Caco-2 (cell line): Measurements from ENCODE around the gene ADAMTSL2. TPM values are rescaled to one million over a fixed set of nuclear protein-coding genes. Genes with fewer than 3 reads are reported as not detected.

Experiments
- BruUV-seq: library from RNA; stranded (reverse); fragments of 400-500 nt; replicated peaks from 2 replicates; lab custom pipeline; 2021; lab: Mats Ljungman, UMichigan
- CTCF ChIA-PET: fragments of 300-600 bp; sonication (Branson Sonifier 250); formaldehyde crosslinking; loops from one replicate; lab custom pipeline; 2022; ENCODE audit warnings: antibody characterized with exemption; lab: Charles Lee
- POLR2A ChIA-PET: fragments of 300-600 bp; sonication (Branson Sonifier 250); formaldehyde crosslinking; loops from one replicate; lab custom pipeline; 2022; ENCODE audit warnings: antibody characterized with exemption; lab: Charles Lee
- DNase-seq, 2 experiments: peaks; one replicate each; pipeline versions ENCODE4 v3.0.0 to v3.0.0-alpha.2; 2020 to 2022
- H3K27me3 ChIP-seq: replicated peaks from 2 replicates; pipeline ENCODE4 v1.6.0; 2011; ENCODE audit warnings: low read length; ENCODE audit not compliant: control insufficient read depth, insufficient read depth
- H3K36me3 ChIP-seq: 2 replicates; pipeline ENCODE4 v1.5.1; 2011; ENCODE audit warnings: low read length; ENCODE audit not compliant: control insufficient read depth, insufficient read depth
- H3K4me1 ChIP-seq: fragments of 250-450 bp; sonication (Bioruptor Pico); 2 replicates; pipeline ENCODE4 v1.5.1; 2020; ENCODE audit warnings: mild to moderate bottlenecking
- H3K4me3 ChIP-seq: 2 replicates; pipeline ENCODE4 v1.5.1; 2011; ENCODE audit warnings: low read depth, mild to moderate bottlenecking, control low read depth, low read length
- H3K9me3 ChIP-seq: fragments of 250-450 bp; sonication (Bioruptor Pico); 2 replicates; pipeline ENCODE4 v1.5.1; 2020; ENCODE audit warnings: mild to moderate bottlenecking, moderate library complexity
- H3K27ac Mint-ChIP-seq: one replicate; pipeline ENCODE4 v1.8.0; 2022; ENCODE audit warnings: mixed read lengths; ENCODE audit not compliant: unreplicated experiment
- H3K27me3 Mint-ChIP-seq: one replicate; pipeline ENCODE4 v1.8.0; 2022; ENCODE audit warnings: mixed read lengths; ENCODE audit not compliant: insufficient read depth, unreplicated experiment
- H3K36me3 Mint-ChIP-seq: one replicate; pipeline ENCODE4 v1.8.0; 2022; ENCODE audit warnings: mild to moderate bottlenecking, mixed read lengths; ENCODE audit not compliant: insufficient read depth, unreplicated experiment
- H3K4me1 Mint-ChIP-seq: one replicate; pipeline ENCODE4 v1.8.0; 2022; ENCODE audit warnings: low read depth, mixed read lengths; ENCODE audit not compliant: unreplicated experiment
- H3K4me3 Mint-ChIP-seq: one replicate; pipeline ENCODE4 v1.8.0; 2022; ENCODE audit warnings: mild to moderate bottlenecking, moderate library complexity, mixed read lengths; ENCODE audit not compliant: unreplicated experiment
- H3K9me3 Mint-ChIP-seq: one replicate; pipeline ENCODE4 v1.8.0; 2022; ENCODE audit warnings: mixed read lengths; ENCODE audit not compliant: unreplicated experiment
- intact Hi-C: fragments of 100-400 bp; cut with micrococcal nuclease; formaldehyde crosslinking; loops from one replicate; pipeline ENCODE4 v1.10.0; 2022; ENCODE audit not compliant: unreplicated experiment
- total RNA-seq: library from RNA; stranded (reverse); gene quantifications from 2 replicates; pipeline ENCODE4 v1.2.3, GENCODE V29; 2022
- TF ChIP-seq, protein P1 (sequence below), 2 experiments: fragments of 200-600 bp in 1 of 2; IDR thresholded peaks; 1 replicate in 1 of 2; 2 replicates in 1 of 2; pipeline versions ENCODE4 v1.5.1 to v1.8.0; 2011 to 2022; ENCODE audit warnings: antibody characterized with exemption in 1 of 2, control low read depth in 1 of 2, inconsistent platforms in 1 of 2, low read depth in 1 of 2, low read length in 1 of 2, mild to moderate bottlenecking in 1 of 2, moderate library complexity in 1 of 2; ENCODE audit not compliant: insufficient read depth in 1 of 2, severe bottlenecking in 1 of 2, unreplicated experiment in 1 of 2

The ADAMTSL2 gene
- total RNA-seq, 1 experiment from 2014 or later: 0.68 TPM

DNA sequence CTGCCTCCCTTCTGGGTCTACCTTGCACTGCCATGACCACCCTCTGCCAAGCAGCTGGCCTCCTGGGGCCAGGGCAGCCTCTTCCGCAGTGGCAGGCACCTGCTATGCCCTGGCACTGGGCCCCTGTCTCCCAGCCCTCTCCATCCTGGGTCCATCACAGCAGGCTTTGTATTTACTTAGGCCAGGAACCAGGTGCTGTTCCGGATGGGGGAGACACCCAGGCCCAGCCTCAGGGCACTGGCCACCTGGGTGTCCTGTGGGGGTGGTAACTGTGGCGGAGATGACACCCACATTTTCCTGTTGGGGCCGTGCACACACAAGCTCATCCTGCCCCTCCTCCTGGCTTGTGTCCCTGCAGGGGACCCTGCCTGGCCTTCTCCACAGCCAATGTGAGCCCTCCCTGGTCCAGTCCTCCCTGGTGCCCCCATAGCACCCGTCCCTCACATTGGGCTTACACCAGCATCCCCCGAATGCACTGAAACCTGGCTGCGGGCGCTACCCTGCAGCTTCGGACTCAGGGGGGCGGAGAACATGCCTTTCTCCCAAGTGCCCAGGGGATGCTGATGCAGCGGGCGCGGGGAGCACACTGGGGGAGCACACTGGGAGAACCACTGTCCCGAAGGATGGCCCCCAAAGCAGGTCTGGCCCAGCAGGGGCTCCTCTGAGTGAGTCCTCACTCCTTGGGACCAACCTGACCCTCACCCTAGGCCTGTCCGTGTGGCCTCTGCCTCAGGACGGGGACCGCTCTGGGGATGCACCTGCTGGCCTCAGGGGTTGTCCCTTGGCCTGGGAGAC lies 56.8 kb downstream of the ADAMTSL2 start:
- no peak for DNase-seq
- Histone ChIP-seq H3K4me1 (no peaks in the 10 kb centered on the region), H3K4me3 (no peak overlapping the region), H3K36me3 (no peaks in the 10 kb centered on the region), H3K9me3 (peaks cover 6% of the 10 kb centered on the region; the same call in 1 of the 2 replicates), H3K27me3 (no peaks in the 10 kb centered on the region)
- Mint-ChIP-seq H3K9me3 (peaks cover 11% of the 10 kb centered on the region), H3K27ac (no peak overlapping the region), H3K4me1 (no peaks in the 10 kb centered on the region), H3K4me3 (no peak overlapping the region), H3K27me3 (peaks cover 4% of the 10 kb centered on the region), H3K36me3 (no peaks in the 10 kb centered on the region)
- intact Hi-C loops: no loop called here
- TF ChIP-seq, protein P1, sequence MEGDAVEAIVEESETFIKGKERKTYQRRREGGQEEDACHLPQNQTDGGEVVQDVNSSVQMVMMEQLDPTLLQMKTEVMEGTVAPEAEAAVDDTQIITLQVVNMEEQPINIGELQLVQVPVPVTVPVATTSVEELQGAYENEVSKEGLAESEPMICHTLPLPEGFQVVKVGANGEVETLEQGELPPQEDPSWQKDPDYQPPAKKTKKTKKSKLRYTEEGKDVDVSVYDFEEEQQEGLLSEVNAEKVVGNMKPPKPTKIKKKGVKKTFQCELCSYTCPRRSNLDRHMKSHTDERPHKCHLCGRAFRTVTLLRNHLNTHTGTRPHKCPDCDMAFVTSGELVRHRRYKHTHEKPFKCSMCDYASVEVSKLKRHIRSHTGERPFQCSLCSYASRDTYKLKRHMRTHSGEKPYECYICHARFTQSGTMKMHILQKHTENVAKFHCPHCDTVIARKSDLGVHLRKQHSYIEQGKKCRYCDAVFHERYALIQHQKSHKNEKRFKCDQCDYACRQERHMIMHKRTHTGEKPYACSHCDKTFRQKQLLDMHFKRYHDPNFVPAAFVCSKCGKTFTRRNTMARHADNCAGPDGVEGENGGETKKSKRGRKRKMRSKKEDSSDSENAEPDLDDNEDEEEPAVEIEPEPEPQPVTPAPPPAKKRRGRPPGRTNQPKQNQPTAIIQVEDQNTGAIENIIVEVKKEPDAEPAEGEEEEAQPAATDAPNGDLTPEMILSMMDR (IDR thresholded peaks at IDR 0.05; ENCODE audit: insufficient read depth in 1 of 2, low read depth in 1 of 2, low read length in 1 of 2, severe bottlenecking in 1 of 2, unreplicated experiment in 1 of 2): no peak
- POLR2A ChIA-PET: no interaction called here
- no TSS peak for BruUV-seq
- CTCF ChIA-PET: no interaction called here

DNA sequence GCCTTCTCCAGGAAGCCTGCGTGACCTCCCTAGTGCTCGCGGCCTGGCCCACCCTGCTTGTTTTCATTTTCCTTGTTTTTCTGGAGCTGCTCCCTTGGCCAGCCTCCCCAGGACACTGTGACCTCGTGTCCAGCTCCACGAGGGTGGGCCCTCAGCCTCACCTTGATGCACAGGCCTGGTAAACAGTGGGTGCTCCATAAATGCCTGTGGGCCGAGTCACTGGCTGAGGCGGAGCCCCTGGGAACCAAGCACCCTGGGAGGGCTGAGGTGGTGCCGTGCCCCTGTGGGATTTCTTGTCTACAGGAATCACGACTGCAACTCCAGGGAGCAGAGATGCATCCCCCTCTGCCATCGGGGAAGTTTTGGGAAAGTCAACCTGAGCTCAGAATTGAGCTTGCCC lies 57.5 kb downstream of the ADAMTSL2 start:
- no peaks in the 10 kb centered on the region for H3K4me1 ChIP-seq
- no TSS peak for BruUV-seq
- ChIA-PET CTCF (no interaction called here), POLR2A (no interaction called here)
- TF ChIP-seq, protein P1 (IDR thresholded peaks at IDR 0.05; ENCODE audit: insufficient read depth in 1 of 2, low read depth in 1 of 2, low read length in 1 of 2, severe bottlenecking in 1 of 2, unreplicated experiment in 1 of 2): no peak
- no peak for DNase-seq
- H3K36me3 ChIP-seq: no peaks in the 10 kb centered on the region
- peaks cover 9% of the 10 kb centered on the region for H3K9me3 ChIP-seq
- Mint-ChIP-seq H3K4me1 (no peaks in the 10 kb centered on the region), H3K4me3 (no peak overlapping the region), H3K9me3 (peaks cover 16% of the 10 kb centered on the region), H3K27ac (no peak overlapping the region), H3K36me3 (no peaks in the 10 kb centered on the region), H3K27me3 (peaks cover 4% of the 10 kb centered on the region)
- no peak overlapping the region for H3K4me3 ChIP-seq
- no peaks in the 10 kb centered on the region for H3K27me3 ChIP-seq
- intact Hi-C loops: no loop called here

DNA sequence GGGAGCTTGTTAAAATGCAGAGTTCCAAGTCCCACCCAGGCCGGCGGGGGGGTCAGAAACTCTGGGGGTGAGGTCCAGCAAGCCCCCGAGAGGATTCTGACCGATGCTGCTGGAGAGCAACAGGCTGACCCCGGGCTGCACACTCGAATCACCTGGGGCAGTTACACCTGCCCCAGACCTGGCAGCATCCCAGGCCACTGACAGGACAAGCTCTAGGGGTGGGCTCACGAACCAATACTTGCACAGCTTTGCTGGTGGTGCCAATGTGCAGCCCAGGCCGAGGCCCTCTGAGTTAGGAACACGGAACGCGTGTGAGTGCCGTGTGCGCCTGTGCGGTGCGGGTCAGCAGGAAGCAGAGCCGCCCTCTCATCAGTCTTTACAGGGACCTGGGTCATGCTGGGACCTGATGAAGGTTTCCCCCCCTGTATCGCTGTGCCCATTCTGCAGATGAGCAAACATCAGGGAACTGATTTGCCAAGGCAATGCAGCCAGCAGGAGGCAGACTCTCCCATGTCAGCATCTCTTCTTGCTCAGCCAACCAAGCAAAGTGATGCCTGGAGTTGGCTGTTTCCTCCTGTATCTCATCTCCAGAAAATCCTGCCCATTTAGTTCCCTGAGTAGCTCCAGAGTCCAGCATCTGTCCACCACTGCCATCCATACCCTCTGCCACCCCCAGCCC lies 58.4 kb downstream of the ADAMTSL2 start:
- Histone ChIP-seq H3K4me3 (no peak overlapping the region), H3K9me3 (peaks cover 17% of the 10 kb centered on the region), H3K36me3 (no peaks in the 10 kb centered on the region), H3K27me3 (no peaks in the 10 kb centered on the region), H3K4me1 (no peaks in the 10 kb centered on the region)
- no peak for DNase-seq
- intact Hi-C loops: no loop called here
- TF ChIP-seq, protein P1 (IDR thresholded peaks at IDR 0.05; ENCODE audit: insufficient read depth in 1 of 2, low read depth in 1 of 2, low read length in 1 of 2, severe bottlenecking in 1 of 2, unreplicated experiment in 1 of 2): no peak
- BruUV-seq: no TSS peak
- H3K27ac Mint-ChIP-seq: no peak overlapping the region
- H3K4me3 Mint-ChIP-seq: no peak overlapping the region
- no peaks in the 10 kb centered on the region for H3K36me3 Mint-ChIP-seq
- peaks cover 25% of the 10 kb centered on the region for H3K9me3 Mint-ChIP-seq
- ChIA-PET POLR2A (no interaction called here), CTCF (no interaction called here)
- H3K27me3 Mint-ChIP-seq: peaks cover 4% of the 10 kb centered on the region
- no peaks in the 10 kb centered on the region for H3K4me1 Mint-ChIP-seq
